ENCODE measurements around the gene GPC4. TPM values are rescaled to one million over a fixed set of nuclear protein-coding genes. Genes with fewer than 3 reads are reported as not detected.

The GPC4 gene
- total RNA-seq: 0.20 TPM in 1 of 2 replicates, not detected in the other
- polyA plus RNA-seq: not detected in 2 replicates
- not detected in 2 replicates for polyA plus RNA-seq (2011; cell fraction: cytosol; rRNA removed)
- polyA plus RNA-seq (2011; cell fraction: nucleus; rRNA removed): not detected in 2 replicates
- polyA plus RNA-seq (2012): not detected in 2 replicates
- polyA minus RNA-seq: 0.06 TPM in 1 of 2 replicates, not detected in the other
- not detected for polyA minus RNA-seq (2011; cell fraction: cytosol; rRNA and poly(A)+ RNA removed)
- polyA minus RNA-seq (2011; cell fraction: nucleus; rRNA and poly(A)+ RNA removed): not detected in 2 replicates
- Bru-seq, nascent RNA: percentile 12 among the genes with signal in this experiment
- percentile 2 among the genes with signal in this experiment for BruChase-seq, experiment 1, labeled RNA remaining after a 6-hour chase
- percentile 3 among the genes with signal in this experiment for BruChase-seq, experiment 2, labeled RNA remaining after a 2-hour chase
- long read RNA-seq: 0 reads

DNA sequence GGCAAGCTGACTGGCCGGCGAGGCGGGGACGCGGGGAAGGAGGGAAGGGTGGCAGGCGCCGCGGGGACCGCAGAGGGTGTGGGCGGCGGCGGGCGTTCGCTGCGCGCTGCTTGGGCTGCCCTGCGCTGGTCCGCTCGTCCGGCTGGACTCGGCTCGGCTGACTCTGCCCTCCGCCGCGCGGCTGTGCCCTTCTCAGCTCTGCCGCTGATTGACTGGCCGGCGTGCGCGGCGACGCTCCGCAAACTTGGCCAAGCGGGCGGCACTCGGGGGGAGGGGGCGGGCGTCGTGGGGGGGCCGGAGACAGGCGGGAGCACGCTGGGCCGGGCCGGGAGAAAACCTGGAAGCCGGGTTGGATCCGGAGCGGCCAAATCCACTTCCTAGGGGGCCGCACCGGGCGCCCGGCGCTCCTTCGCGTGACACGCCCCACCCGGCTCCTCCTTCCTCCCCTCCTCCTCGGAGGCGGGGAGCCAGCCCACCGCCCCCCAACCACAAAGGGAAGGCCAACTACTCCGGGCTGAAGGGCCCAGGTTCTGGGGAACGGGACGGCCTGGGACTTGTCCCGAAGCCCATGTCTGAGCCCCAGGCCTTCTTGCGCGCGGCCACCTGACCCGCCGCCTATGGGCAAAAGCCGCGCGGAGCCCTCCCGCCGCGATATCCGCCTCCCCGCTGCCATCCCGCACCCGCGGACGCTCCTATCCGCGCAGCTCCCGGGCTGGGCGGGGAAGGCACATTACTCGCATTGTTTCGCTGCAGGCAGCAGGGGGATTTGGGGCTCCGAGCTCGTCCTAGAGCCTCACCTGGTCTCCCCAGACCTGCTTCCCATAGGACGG lies at the start of gene GPC4:
TSS of gene GPC4 (minus strand) at position 214 of the 830 bp plus-strand sequence. CDS start 524 bp downstream, outside the sequence.
- intact Hi-C loops (cut with micrococcal nuclease): no loop called here
- Histone ChIP-seq H4K20me1 (replicated peaks; ENCODE audit: control insufficient read depth, extremely low read depth, insufficient read depth, low read length) (no peaks in the 10 kb centered on the region), H3K9ac (replicated peaks; ENCODE audit: extremely low read depth, insufficient read depth, low read length) (no peak within 1 kb of the TSS), H2AFZ (ENCODE audit: low read depth, low read length) (no peak within 1 kb of the TSS), H3K4me3 (replicated peaks in 1 of 3; ENCODE audit: insufficient read depth in 1 of 3, low read depth in 1 of 3, low read length in 3 of 3) (no peak within 1 kb of the TSS), H3K4me2 (ENCODE audit: insufficient read depth, low read length) (no peak within 1 kb of the TSS), H3K79me2 (ENCODE audit: control insufficient read depth, insufficient read depth, low read length) (no peaks in the 10 kb centered on the region), H3K27me3 (ENCODE audit: control insufficient read depth in 2 of 2, insufficient read depth in 2 of 2, low read length in 2 of 2) (peaks cover 7 to 23% of the 10 kb centered on the region in 2 experiments), H3K36me3 (ENCODE audit: control insufficient read depth in 2 of 2, extremely low read depth in 1 of 2, insufficient read depth in 2 of 2, low read length in 2 of 2) (no peaks in the 10 kb centered on the region), H3K27ac (ENCODE audit: insufficient read depth, low read depth, low read length) (no peak within 1 kb of the TSS), H3K9me1 (replicated peaks; ENCODE audit: control insufficient read depth, extremely low read depth, insufficient read depth, low read length) (no peaks in the 10 kb centered on the region), H3K9me3 (replicated peaks; ENCODE audit: control insufficient read depth, insufficient read depth, low read length) (no peaks in the 10 kb centered on the region), H3K4me1 (ENCODE audit: control insufficient read depth, extremely low read depth, insufficient read depth, low read length) (no peaks in the 10 kb centered on the region)
- no TSS peak for BruUV-seq (replicated peaks)
- DNase-seq (ENCODE audit: low read depth, low spot score): no peak
- no peak for FAIRE-seq
- dilution Hi-C loops (cut with MboI; ENCODE audit: extremely low pct_ligation_motif_present, low sequenced_read_pairs): no loop called here
- ChIA-PET CTCF (no interaction called here), POLR2A (no interaction called here)
- no peak for TF ChIP-seq EZH2 (IDR thresholded peaks at IDR 0.05; ENCODE audit: borderline replicate concordance, low read depth, low read length, severe bottlenecking)
- TF ChIP-seq GATA2 (IDR thresholded peaks at IDR 0.05; ENCODE audit: insufficient read depth, insufficient read length, low read depth, low read length): no peak
- TF ChIP-seq, protein P1, sequence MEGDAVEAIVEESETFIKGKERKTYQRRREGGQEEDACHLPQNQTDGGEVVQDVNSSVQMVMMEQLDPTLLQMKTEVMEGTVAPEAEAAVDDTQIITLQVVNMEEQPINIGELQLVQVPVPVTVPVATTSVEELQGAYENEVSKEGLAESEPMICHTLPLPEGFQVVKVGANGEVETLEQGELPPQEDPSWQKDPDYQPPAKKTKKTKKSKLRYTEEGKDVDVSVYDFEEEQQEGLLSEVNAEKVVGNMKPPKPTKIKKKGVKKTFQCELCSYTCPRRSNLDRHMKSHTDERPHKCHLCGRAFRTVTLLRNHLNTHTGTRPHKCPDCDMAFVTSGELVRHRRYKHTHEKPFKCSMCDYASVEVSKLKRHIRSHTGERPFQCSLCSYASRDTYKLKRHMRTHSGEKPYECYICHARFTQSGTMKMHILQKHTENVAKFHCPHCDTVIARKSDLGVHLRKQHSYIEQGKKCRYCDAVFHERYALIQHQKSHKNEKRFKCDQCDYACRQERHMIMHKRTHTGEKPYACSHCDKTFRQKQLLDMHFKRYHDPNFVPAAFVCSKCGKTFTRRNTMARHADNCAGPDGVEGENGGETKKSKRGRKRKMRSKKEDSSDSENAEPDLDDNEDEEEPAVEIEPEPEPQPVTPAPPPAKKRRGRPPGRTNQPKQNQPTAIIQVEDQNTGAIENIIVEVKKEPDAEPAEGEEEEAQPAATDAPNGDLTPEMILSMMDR (IDR thresholded peaks at IDR 0.05; ENCODE audit: extremely low read depth in 1 of 2, insufficient read depth in 1 of 2, low read depth in 1 of 2, low read length in 2 of 2): no peak
- TF ChIP-seq JUN (IDR thresholded peaks at IDR 0.05; ENCODE audit: borderline replicate concordance, insufficient read depth, insufficient read length, low read depth): no peak
- TF ChIP-seq, protein P2, sequence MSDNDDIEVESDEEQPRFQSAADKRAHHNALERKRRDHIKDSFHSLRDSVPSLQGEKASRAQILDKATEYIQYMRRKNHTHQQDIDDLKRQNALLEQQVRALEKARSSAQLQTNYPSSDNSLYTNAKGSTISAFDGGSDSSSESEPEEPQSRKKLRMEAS (IDR thresholded peaks at IDR 0.05; ENCODE audit: insufficient read depth, insufficient read length): no peak
- TF ChIP-seq FOS (IDR thresholded peaks at IDR 0.05; ENCODE audit: borderline replicate concordance, insufficient read depth, low read length): no peak
- TF ChIP-seq POLR2A (IDR thresholded peaks at IDR 0.05; ENCODE audit: low read depth, low read length): no peak
- no peak for TF ChIP-seq MYC (IDR thresholded peaks at IDR 0.05; ENCODE audit: low read depth, low read length)
- TF ChIP-seq POLR2AphosphoS5 (IDR thresholded peaks at IDR 0.05; ENCODE audit: insufficient read depth, low read depth, low read length): no peak

All from endothelial cell of umbilical vein (primary cell).